C4-2B (cell line): ENCODE results near the gene NAV2.

ENCODE experiments used
- H3K27ac ChIP-seq: fragments of 450-650 bp; 2 replicates; pipeline ENCODE4 v1.5.1; 2017
- CTCF ChIP-seq: fragments of 450-650 bp; conservative IDR thresholded peaks from 2 replicates; pipeline ENCODE4 v1.5.1; 2017; ENCODE audit warnings: mild to moderate bottlenecking
- ZFX ChIP-seq: fragments of 450-650 bp; IDR thresholded peaks from 2 replicates; pipeline ENCODE4 v1.6.1; 2017

NAV2 gene

GRCh38 chr11:20088397-20089225 is 376.0 kb downstream of the NAV2 start:
- H3K27ac ChIP-seq = no peak overlapping the region
- TF ChIP-seq CTCF (no peak), ZFX (no peak)

- H3K27ac ChIP-seq = no peak overlapping the region
- TF ChIP-seq ZFX = no peak
Measured at GRCh38 chr11:20089367-20089766, 376.7 kb downstream of the NAV2 start.

- no peak overlapping the region for H3K27ac ChIP-seq
- TF ChIP-seq ZFX = no peak
- TF ChIP-seq CTCF = no peak
Measured at GRCh38 chr11:20089796-20090653, 377.4 kb downstream of the NAV2 start.

GRCh38 chr11:20090654-20091374 is 378.2 kb downstream of the NAV2 start:
- TF ChIP-seq CTCF (no peak), ZFX (no peak)
- H3K27ac ChIP-seq = no peak overlapping the region

GRCh38 chr11:20093775-20094174 is 381.1 kb downstream of the NAV2 start:
- no peak for TF ChIP-seq CTCF
- no peak overlapping the region for H3K27ac ChIP-seq

GRCh38 chr11:20095189-20095588 is 382.6 kb downstream of the NAV2 start:
- no peak for TF ChIP-seq CTCF
- no peak for TF ChIP-seq ZFX
- H3K27ac ChIP-seq = no peak overlapping the region

- no peak overlapping the region for H3K27ac ChIP-seq
- TF ChIP-seq ZFX = no peak
- no peak for TF ChIP-seq CTCF
Measured at GRCh38 chr11:20097319-20098221, 384.9 kb downstream of the NAV2 start.
